ENCODE data around the gene TRMT61A. TPM values are rescaled to one million over a fixed set of nuclear protein-coding genes. Genes with fewer than 3 reads are reported as not detected.

Gene TRMT61A
- total RNA-seq, 1 experiment from 2014 or later, result 14.9 TPM

GRCh38 chr14:103538291-103539055, 9.5 kb downstream of the TRMT61A start:
- Histone ChIP-seq H3K9me2 (ENCODE audit: insufficient read depth) (no peaks in the 10 kb centered on the region), H4K20me1 (ENCODE audit: insufficient read depth) (no peaks in the 10 kb centered on the region), H3K4me1 (ENCODE audit: control insufficient read depth in 1 of 2, insufficient read depth in 2 of 2, low read length in 2 of 2) (peaks cover 34 to 53% of the 10 kb centered on the region in 2 experiments), H3K36me3 (ENCODE audit: control insufficient read depth in 1 of 2, insufficient read depth in 2 of 2, low read length in 2 of 2) (peaks cover 0 to 4% of the 10 kb centered on the region in 2 experiments; a peak in 2 of 4 replicates), H3K27me3 (ENCODE audit: insufficient read depth, low read length) (no peaks in the 10 kb centered on the region), H2AFZ (ENCODE audit: low read depth, low read length, poor library complexity, severe bottlenecking) (no peak overlapping the region), H3K4me2 (ENCODE audit: low read length) (0 out of 2 replicates have a peak overlapping the region, but pooled peaks have one; percentile 77), H3K9ac (ENCODE audit: low read length) (no peak overlapping the region), H3K4me3 (replicated peaks in 1 of 2; ENCODE audit: low read depth in 1 of 2, low read length in 2 of 2) (no peak overlapping the region), H3K79me2 (ENCODE audit: insufficient read depth, low read length) (no peaks in the 10 kb centered on the region), H3K27ac (ENCODE audit: low read depth, low read length) (no peak overlapping the region), H3K9me3 (ENCODE audit: control insufficient read depth in 1 of 2, insufficient read depth in 1 of 2, low read depth in 1 of 2, low read length in 2 of 2) (no peaks in the 10 kb centered on the region)
- intact Hi-C loops (cut with micrococcal nuclease), result no loop called here
- no TSS peak for BruUV-seq (replicated peaks)
- ChIA-PET POLR2A (interaction anchor here (0.8 to 0.9 kb wide), 2 partner anchors 17 to 1014 kb away, joined by 3 read pairs; partner anchors contain the start of gene CKB), CTCF (interaction anchor here (0.8 kb wide), 1 partner anchor 17 kb away, joined by 4 read pairs; no protein-coding TSS in a partner anchor), RAD21 (ENCODE audit: low non-redundant PET in 1 of 2, low total read pairs in 2 of 2, uncharacterized antibody in 2 of 2, unreplicated experiment in 2 of 2) (no interaction called here)
- no peak for ATAC-seq
- DNase-seq (ENCODE audit: low read depth, low spot score), result no peak
- TF ChIP-seq ELF1 (IDR thresholded peaks at IDR 0.05; ENCODE audit: borderline replicate concordance, low read depth) (no peak), SP1 (IDR thresholded peaks at IDR 0.05; ENCODE audit: low read depth) (no peak), CTCF (IDR thresholded peaks at IDR 0.05 in 2 of 3, conservative IDR thresholded peaks at IDR 0.05 in 1 of 3; ENCODE audit: borderline replicate concordance in 1 of 3, insufficient read depth in 1 of 3, low read depth in 2 of 3, low read length in 2 of 3) (no peak), ATF3 (IDR thresholded peaks at IDR 0.05) (no peak), EZH2 (IDR thresholded peaks at IDR 0.05) (no peak), FOSL1 (IDR thresholded peaks at IDR 0.05; ENCODE audit: low read depth) (no peak), REST (IDR thresholded peaks at IDR 0.05; ENCODE audit: low read depth) (no peak), CEBPB (IDR thresholded peaks at IDR 0.05; ENCODE audit: low read depth) (no peak), ZFX (IDR thresholded peaks at IDR 0.05) (no peak), SRF (IDR thresholded peaks at IDR 0.05; ENCODE audit: low read depth) (no peak)
